Measurements from ENCODE around the gene GNB1. TPM values are rescaled to one million over a fixed set of nuclear protein-coding genes. Genes with fewer than 3 reads are reported as not detected.

Gene GNB1
- total and polyA plus RNA-seq, 9 of the 15 experiments (the other 6 are each of a cell fraction or from before 2014, with no cell fraction given) = 34.3 to 388 (median 114) TPM

GRCh38 chr1:1910033-1910465 is 19.2 kb upstream of the GNB1 start:
- 0 out of 2 replicates have a peak, but pooled peaks cover 2% of the 10 kb centered on the region for H4K20me1 ChIP-seq (replicated peaks; ENCODE audit: control insufficient read depth, insufficient read depth, low read length)
- POLR2A ChIA-PET = interaction anchor here (0.5 to 2.4 kb wide), 7 partner anchors 14 to 1287 kb away, joined by 3 to 9 read pairs (median 3); no protein-coding TSS in a partner anchor
- peak overlapping the region; percentile 38 to 88 for H3K9ac ChIP-seq (ENCODE audit: insufficient read depth in 1 of 2, low read depth in 2 of 2, low read length in 2 of 2)
- ATAC-seq (no peak), DNase-seq (ENCODE audit: extremely low read depth in 1 of 4, low spot score in 3 of 4) (no peak), FAIRE-seq (peak; percentile 78)
- TF ChIP-seq FOXK2 (conservative IDR thresholded peaks at IDR 0.05 in 1 of 2, IDR thresholded peaks at IDR 0.05 in 1 of 2; ENCODE audit: low read depth in 2 of 2) (0 out of 4 replicates have a peak, but pooled peaks of 1 of the 2 experiments have one; percentile 40), SMAD1 (IDR thresholded peaks at IDR 0.05; ENCODE audit: low read depth, low read length, partially characterized antibody) (no peak)
- no peak overlapping the region for H2AFZ ChIP-seq (ENCODE audit: low read depth, low read length)
- H3K4me1 ChIP-seq (replicated peaks in 1 of 2; ENCODE audit: control insufficient read depth in 2 of 2, insufficient read depth in 2 of 2, low read length in 2 of 2) = peaks cover 12 to 59% of the 10 kb centered on the region in 2 experiments; a peak in 4 of 5 replicates
- H3K4me3 ChIP-seq = no peak overlapping the region; the same call in 1 of the 2 replicates
- no peak overlapping the region for H3K27ac ChIP-seq (ENCODE audit: extremely low read depth, low read depth, low read length)
- H3K9me1 ChIP-seq (ENCODE audit: control insufficient read depth, insufficient read depth, low read length) = no peaks in the 10 kb centered on the region
- peak overlapping the region; percentile 51; the same call in 1 of the 2 replicates for H3K4me2 ChIP-seq (ENCODE audit: insufficient read depth, low read length)
- no TSS peak for BruUV-seq (replicated peaks)
- no peaks in the 10 kb centered on the region for H3K27me3 ChIP-seq (ENCODE audit: control insufficient read depth in 2 of 2, insufficient read depth in 2 of 2, low read length in 2 of 2)
- WGBS (ENCODE audit: insufficient coverage, low coverage, missing lambda C conversion rate) = 86% methylated on average over 5 of the region's 6 CpGs
- CTCF ChIA-PET (ENCODE audit: low intra/inter-chr PET ratio) = no interaction called here
- H3K36me3 ChIP-seq (ENCODE audit: control insufficient read depth, insufficient read depth, low read length) = no peaks in the 10 kb centered on the region
- H3K9me3 ChIP-seq (replicated peaks; ENCODE audit: control insufficient read depth, insufficient read depth, low read depth, low read length) = no peaks in the 10 kb centered on the region
- in situ Hi-C loops (cut with MboI) (loop anchor here (10.0 kb wide), 1 partner anchor 545 kb away; no protein-coding TSS in a partner anchor), intact Hi-C loops (cut with micrococcal nuclease) (no loop called here)
- H3K79me2 ChIP-seq (ENCODE audit: control insufficient read depth, insufficient read depth, low read length) = peaks cover 7% of the 10 kb centered on the region; the same call in 2 of the 3 replicates

- ChIA-PET POLR2A (interaction anchor here (1.1 to 2.4 kb wide), 6 partner anchors 9 to 128 kb away, joined by 3 to 10 read pairs (median 7); no protein-coding TSS in a partner anchor), CTCF (ENCODE audit: low intra/inter-chr PET ratio) (interaction anchor here (0.6 to 1.2 kb wide), 2 partner anchors 50 to 136 kb away, joined by 4 read pairs; no protein-coding TSS in a partner anchor)
- Histone ChIP-seq H4K20me1 (replicated peaks; ENCODE audit: control insufficient read depth, insufficient read depth, low read length) (no peaks in the 10 kb centered on the region), H3K79me2 (ENCODE audit: control insufficient read depth, insufficient read depth, low read length) (peaks cover 7% of the 10 kb centered on the region; the same call in 2 of the 3 replicates), H3K4me2 (ENCODE audit: insufficient read depth, low read length) (peak overlapping the region; percentile 74), H3K9me3 (replicated peaks; ENCODE audit: control insufficient read depth, insufficient read depth, low read depth, low read length) (no peaks in the 10 kb centered on the region), H3K4me1 (replicated peaks in 1 of 2; ENCODE audit: control insufficient read depth in 2 of 2, insufficient read depth in 2 of 2, low read length in 2 of 2) (peaks cover 12 to 50% of the 10 kb centered on the region in 2 experiments; a peak in 4 of 5 replicates), H3K27ac (ENCODE audit: extremely low read depth, low read depth, low read length) (peak overlapping the region; percentile 90), H3K9me1 (ENCODE audit: control insufficient read depth, insufficient read depth, low read length) (no peaks in the 10 kb centered on the region), H2AFZ (ENCODE audit: low read depth, low read length) (peak overlapping the region; percentile 97), H3K4me3 (peak overlapping the region; percentile 56), H3K9ac (ENCODE audit: insufficient read depth in 1 of 2, low read depth in 2 of 2, low read length in 2 of 2) (peak overlapping the region; percentile 90 to 99), H3K27me3 (ENCODE audit: control insufficient read depth in 2 of 2, insufficient read depth in 2 of 2, low read length in 2 of 2) (no peaks in the 10 kb centered on the region), H3K36me3 (ENCODE audit: control insufficient read depth, insufficient read depth, low read length) (no peaks in the 10 kb centered on the region)
- BruUV-seq (replicated peaks) = TSS peak; percentile 89
- in situ Hi-C loops (cut with MboI) (loop anchor here (5.0 kb wide), 1 partner anchor 121 kb away; no protein-coding TSS in a partner anchor), intact Hi-C loops (cut with micrococcal nuclease) (loop anchor here (5.0 kb wide), 1 partner anchor 396 kb away; the partner anchor contains the start of gene ATAD3A)
- FAIRE-seq = no peak
- no peak for DNase-seq (ENCODE audit: extremely low read depth in 1 of 4, low spot score in 3 of 4)
- peak; percentile 13 for ATAC-seq
- 15% methylated on average over 21 of the region's 21 CpGs for WGBS (ENCODE audit: insufficient coverage, low coverage, missing lambda C conversion rate)
- TF ChIP-seq ZBTB34 (CRISPR knock-in tag; IDR thresholded peaks at IDR 0.05) (no peak), FOXM1 (IDR thresholded peaks at IDR 0.05; ENCODE audit: low read depth) (no peak), FOXM1 (CRISPR knock-in tag; IDR thresholded peaks at IDR 0.05; ENCODE audit: low read depth) (peak; percentile 49; the same call in 1 of the 2 replicates)
These were observed 17.6 kb upstream of the GNB1 start for GRCh38 chr1:1908506-1908791.
